HepG2 (cell line): ENCODE results near the gene ZNFX1. TPM values are rescaled to one million over a fixed set of nuclear protein-coding genes. Genes with fewer than 3 reads are reported as not detected.

Experiments used
- AGO1 ChIP-seq: fragments of 200-400 bp; formaldehyde crosslinking; IDR thresholded peaks from 2 replicates; pipeline ENCODE4 v1.6.1; 2017; ENCODE audit warnings: mild to moderate bottlenecking, low read depth, low read length, moderate library complexity; ENCODE audit not compliant: poor library complexity, severe bottlenecking
- ARNTL ChIP-seq: sonication (generic); formaldehyde crosslinking; IDR thresholded peaks from 2 replicates; pipeline ENCODE4 v1.4.0; 2020; ENCODE audit warnings: mild to moderate bottlenecking, missing genetic modification reagents
- CTCF ChIP-seq: sonication (generic); formaldehyde crosslinking; IDR thresholded peaks from 2 replicates; pipeline ENCODE4 v1.5.0; 2020; ENCODE audit warnings: mild to moderate bottlenecking, missing genetic modification reagents, moderate library complexity
- HHEX ChIP-seq: IDR thresholded peaks from 2 replicates; pipeline ENCODE4 v1.6.1; 2016; ENCODE audit warnings: control low read depth
- HNRNPUL1 ChIP-seq: fragments of 200-400 bp; formaldehyde crosslinking; IDR thresholded peaks from 2 replicates; pipeline ENCODE4 v1.6.1; 2017; ENCODE audit warnings: low read depth, mild to moderate bottlenecking, low read length, moderate library complexity
- IKZF4 ChIP-seq: sonication (generic); formaldehyde crosslinking; IDR thresholded peaks from 2 replicates; pipeline ENCODE4 v1.5.1; 2020; ENCODE audit warnings: borderline replicate concordance, mild to moderate bottlenecking, low read depth, missing genetic modification reagents; ENCODE audit errors: not compliant biosample characterization
- KDM5A ChIP-seq: fragments of 200-600 bp; sonication (generic); IDR thresholded peaks from 2 replicates; pipeline ENCODE4 v1.7.0; 2018; ENCODE audit warnings: antibody characterized with exemption, mild to moderate bottlenecking, low read length, borderline replicate concordance
- MIXL1 ChIP-seq: IDR thresholded peaks from 2 replicates; pipeline ENCODE4 v1.6.1; 2016
- NFIC ChIP-seq: IDR thresholded peaks from 2 replicates; pipeline ENCODE4 v1.6.1; 2012; ENCODE audit warnings: mild to moderate bottlenecking, low read length, inconsistent platforms
- NFYB ChIP-seq: sonication (generic); formaldehyde crosslinking; IDR thresholded peaks from 2 replicates; pipeline ENCODE4 v1.4.0; 2020; ENCODE audit warnings: missing genetic modification reagents
- RFX3 ChIP-seq: IDR thresholded peaks from 2 replicates; pipeline ENCODE4 v1.6.1; 2016; ENCODE audit warnings: missing biosample characterization, missing genetic modification reagents
- RORA ChIP-seq: sonication (generic); formaldehyde crosslinking; IDR thresholded peaks from 2 replicates; pipeline ENCODE4 v1.5.0; 2020; ENCODE audit warnings: mild to moderate bottlenecking, missing genetic modification reagents, moderate library complexity
- RXRB ChIP-seq: IDR thresholded peaks from 2 replicates; pipeline ENCODE4 v1.6.1; 2016; ENCODE audit warnings: borderline replicate concordance, missing genetic modification reagents, missing compliant biosample characterization
- ZBTB20 ChIP-seq: sonication (generic); formaldehyde crosslinking; IDR thresholded peaks from 2 replicates; pipeline ENCODE4 v1.8.1; 2023; ENCODE audit warnings: missing genetic modification reagents, low read depth, mild to moderate bottlenecking, borderline replicate concordance
- ZFP36L1 ChIP-seq: sonication (generic); formaldehyde crosslinking; IDR thresholded peaks from 2 replicates; pipeline ENCODE4 v1.8.0; 2022; ENCODE audit warnings: mild to moderate bottlenecking, missing genetic modification reagents, moderate library complexity
- ZNF251 ChIP-seq: sonication (generic); formaldehyde crosslinking; IDR thresholded peaks from 2 replicates; pipeline ENCODE4 v1.9.0; 2021; ENCODE audit warnings: mild to moderate bottlenecking, missing genetic modification reagents
- ZNF264 ChIP-seq: sonication (generic); formaldehyde crosslinking; IDR thresholded peaks from 2 replicates; pipeline ENCODE4 v1.4.0; 2020; ENCODE audit warnings: missing genetic modification reagents
- ZNF430 ChIP-seq: sonication (generic); formaldehyde crosslinking; IDR thresholded peaks from 2 replicates; pipeline ENCODE4 v1.9.0; 2021; ENCODE audit warnings: mild to moderate bottlenecking, missing genetic modification reagents
- ZNF432 ChIP-seq: sonication (generic); formaldehyde crosslinking; IDR thresholded peaks from 2 replicates; pipeline ENCODE4 v1.5.0; 2020; ENCODE audit warnings: missing genetic modification reagents, mild to moderate bottlenecking, borderline replicate concordance
- ZNF441 ChIP-seq: sonication (generic); formaldehyde crosslinking; IDR thresholded peaks from 2 replicates; pipeline ENCODE4 v1.7.0; 2021; ENCODE audit warnings: missing genetic modification reagents, borderline replicate concordance
- ZNF670 ChIP-seq: sonication (generic); formaldehyde crosslinking; IDR thresholded peaks from 2 replicates; pipeline ENCODE4 v1.8.0; 2022; ENCODE audit warnings: mild to moderate bottlenecking, missing genetic modification reagents, borderline replicate concordance
- ZNF772 ChIP-seq: sonication (generic); formaldehyde crosslinking; IDR thresholded peaks from 2 replicates; pipeline ENCODE4 v1.5.0; 2020; ENCODE audit warnings: mild to moderate bottlenecking, missing genetic modification reagents
- ZNF776 ChIP-seq: sonication (generic); formaldehyde crosslinking; IDR thresholded peaks from 2 replicates; pipeline ENCODE4 v1.4.0; 2020; ENCODE audit warnings: mild to moderate bottlenecking, missing genetic modification reagents
- ZNF790 ChIP-seq: sonication (generic); formaldehyde crosslinking; IDR thresholded peaks from 2 replicates; pipeline ENCODE4 v1.8.0; 2022; ENCODE audit warnings: missing genetic modification reagents, mild to moderate bottlenecking, borderline replicate concordance
- ZNF841 ChIP-seq: sonication (generic); formaldehyde crosslinking; IDR thresholded peaks from 2 replicates; pipeline ENCODE4 v1.8.1; 2023; ENCODE audit warnings: missing genetic modification reagents, borderline replicate concordance
- polyA plus RNA-seq, 8 experiments: library from polyadenylated mRNA; depleted of rRNA in 3 of 8; stranded (reverse) in 7 of 8; unstranded in 1 of 8; fragments of >200 nt; fragmentation: Illumina TruSeq in 4 of 8; extraction: Trizol in 4 of 8; gene quantifications; 2 replicates each; pipeline versions ENCODE4 v1.2.1 to v1.2.3, GENCODE V29; 2011 to 2016; ENCODE audit warnings: low read depth in 4 of 8, missing spikeins in 1 of 8, mixed read lengths in 1 of 8; ENCODE audit not compliant: insufficient read depth in 1 of 8
- total RNA-seq, 5 experiments: library from RNA; depleted of rRNA; stranded (reverse); fragments of >200 nt; fragmentation: Illumina TruSeq; extraction: Trizol; gene quantifications; 2 replicates each; pipeline ENCODE4 v1.2.3, GENCODE V29; 2016; ENCODE audit warnings: low read depth in 1 of 5
- TF ChIP-seq, protein P1 (sequence below): IDR thresholded peaks from 2 replicates; pipeline ENCODE4 v1.6.1; 2018; ENCODE audit warnings: missing genetic modification reagents
- TF ChIP-seq, protein P2 (sequence below): sonication (generic); formaldehyde crosslinking; IDR thresholded peaks from 2 replicates; pipeline ENCODE4 v1.9.0; 2022; ENCODE audit warnings: missing genetic modification reagents, mild to moderate bottlenecking, borderline replicate concordance

Gene ZNFX1
- total and polyA plus RNA-seq, 2 of the 13 experiments (the other 11 are each of a cell fraction or from before 2014, with no cell fraction given): 2.9 to 11.1 TPM

- TF ChIP-seq ZNF432 (no peak), AGO1 (no peak), MIXL1 (peak; percentile 93), ZNF441 (peak; percentile 43; the same call in 1 of the 2 replicates), ZNF264 (CRISPR knock-in tag) (no peak; the same call in 1 of the 2 replicates), KDM5A (peak; percentile 80), RXRB (CRISPR knock-in tag) (peak; percentile 54; the same call in 1 of the 2 replicates), NFIC (no peak), ZFP36L1 (CRISPR knock-in tag) (0 out of 2 replicates have a peak, but pooled peaks have one; percentile 65), ZNF430 (peak; percentile 59; the same call in 1 of the 2 replicates), RORA (CRISPR knock-in tag) (no peak), NFYB (CRISPR knock-in tag) (peak; percentile 38; the same call in 1 of the 2 replicates), ZNF776 (peak; percentile 46; the same call in 1 of the 2 replicates), ARNTL (CRISPR knock-in tag) (peak; percentile 89), IKZF4 (no peak), ZNF251 (CRISPR knock-in tag) (no peak), ZNF790 (CRISPR knock-in tag) (no peak; the same call in 1 of the 2 replicates), ZNF841 (CRISPR knock-in tag) (no peak), HHEX (CRISPR knock-in tag) (no peak), ZNF772 (CRISPR knock-in tag) (peak; percentile 97), RFX3 (CRISPR knock-in tag) (0 out of 2 replicates have a peak, but pooled peaks have one; percentile 8), HNRNPUL1 (no peak), CTCF (CRISPR knock-in tag) (no peak), ZNF670 (CRISPR knock-in tag) (no peak), ZBTB20 (peak; percentile 96)
- TF ChIP-seq, protein P1, sequence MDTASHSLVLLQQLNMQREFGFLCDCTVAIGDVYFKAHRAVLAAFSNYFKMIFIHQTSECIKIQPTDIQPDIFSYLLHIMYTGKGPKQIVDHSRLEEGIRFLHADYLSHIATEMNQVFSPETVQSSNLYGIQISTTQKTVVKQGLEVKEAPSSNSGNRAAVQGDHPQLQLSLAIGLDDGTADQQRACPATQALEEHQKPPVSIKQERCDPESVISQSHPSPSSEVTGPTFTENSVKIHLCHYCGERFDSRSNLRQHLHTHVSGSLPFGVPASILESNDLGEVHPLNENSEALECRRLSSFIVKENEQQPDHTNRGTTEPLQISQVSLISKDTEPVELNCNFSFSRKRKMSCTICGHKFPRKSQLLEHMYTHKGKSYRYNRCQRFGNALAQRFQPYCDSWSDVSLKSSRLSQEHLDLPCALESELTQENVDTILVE: no peak; the same call in 1 of the 2 replicates
- TF ChIP-seq, protein P2, sequence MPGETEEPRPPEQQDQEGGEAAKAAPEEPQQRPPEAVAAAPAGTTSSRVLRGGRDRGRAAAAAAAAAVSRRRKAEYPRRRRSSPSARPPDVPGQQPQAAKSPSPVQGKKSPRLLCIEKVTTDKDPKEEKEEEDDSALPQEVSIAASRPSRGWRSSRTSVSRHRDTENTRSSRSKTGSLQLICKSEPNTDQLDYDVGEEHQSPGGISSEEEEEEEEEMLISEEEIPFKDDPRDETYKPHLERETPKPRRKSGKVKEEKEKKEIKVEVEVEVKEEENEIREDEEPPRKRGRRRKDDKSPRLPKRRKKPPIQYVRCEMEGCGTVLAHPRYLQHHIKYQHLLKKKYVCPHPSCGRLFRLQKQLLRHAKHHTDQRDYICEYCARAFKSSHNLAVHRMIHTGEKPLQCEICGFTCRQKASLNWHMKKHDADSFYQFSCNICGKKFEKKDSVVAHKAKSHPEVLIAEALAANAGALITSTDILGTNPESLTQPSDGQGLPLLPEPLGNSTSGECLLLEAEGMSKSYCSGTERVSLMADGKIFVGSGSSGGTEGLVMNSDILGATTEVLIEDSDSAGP (CRISPR knock-in tag): peak; percentile 93
These were observed 58.5 kb downstream of the ZNFX1 start, which contains the start of gene DDX27 (continued) for GRCh38 chr20:49219091-49219923.
